Left ventricle myocardium inferior (tissue), 1 donor: Measurements from ENCODE around the gene NDUFS4. TPM values are rescaled to one million over a fixed set of nuclear protein-coding genes. Genes with fewer than 3 reads are reported as not detected.

Experiments used
- DNase-seq: peaks from one replicate; pipeline ENCODE4 v3.0.0-alpha.2; 2020
- H3K27ac ChIP-seq: fragments of 200-600 bp; replicated peaks from 2 replicates; pipeline ENCODE4 v1.8.0; 2021
- H3K27me3 ChIP-seq: fragments of 200-600 bp; 2 replicates; pipeline ENCODE4 v1.8.0; 2021; ENCODE audit warnings: low read depth
- H3K36me3 ChIP-seq: fragments of 200-600 bp; 2 replicates; pipeline ENCODE4 v1.8.0; 2021
- H3K4me1 ChIP-seq: fragments of 200-600 bp; 2 replicates; pipeline ENCODE4 v1.8.0; 2021
- H3K4me3 ChIP-seq: fragments of 200-600 bp; 2 replicates; pipeline ENCODE4 v1.8.0; 2021; ENCODE audit warnings: mild to moderate bottlenecking, moderate library complexity
- H3K9me3 ChIP-seq: fragments of 200-600 bp; replicated peaks from 2 replicates; pipeline ENCODE4 v1.8.0; 2021
- intact Hi-C: fragments of 100-400 bp; cut with micrococcal nuclease; formaldehyde crosslinking; loops from one replicate; pipeline ENCODE4 v1.11.0; 2022
- total RNA-seq: library from RNA; stranded (reverse); fragmentation: NEBNext Ultra II Directional; extraction: Animal tissue kit (Norgen Biotek cat#: 25700); gene quantifications from one replicate; pipeline ENCODE4 v1.2.1, GENCODE V29; 2021
- TF ChIP-seq, protein P1 (sequence below): fragments of 200-600 bp; IDR thresholded peaks from 2 replicates; pipeline ENCODE4 v1.8.0; 2021; ENCODE audit warnings: antibody characterized with exemption, mild to moderate bottlenecking, borderline replicate concordance
- donor health status: DM: no; HTN: yes; CAD: no; lungs with severe emphysema.

The NDUFS4 gene
- total RNA-seq, 1 donor from 2014 or later = 187 TPM

DNA sequence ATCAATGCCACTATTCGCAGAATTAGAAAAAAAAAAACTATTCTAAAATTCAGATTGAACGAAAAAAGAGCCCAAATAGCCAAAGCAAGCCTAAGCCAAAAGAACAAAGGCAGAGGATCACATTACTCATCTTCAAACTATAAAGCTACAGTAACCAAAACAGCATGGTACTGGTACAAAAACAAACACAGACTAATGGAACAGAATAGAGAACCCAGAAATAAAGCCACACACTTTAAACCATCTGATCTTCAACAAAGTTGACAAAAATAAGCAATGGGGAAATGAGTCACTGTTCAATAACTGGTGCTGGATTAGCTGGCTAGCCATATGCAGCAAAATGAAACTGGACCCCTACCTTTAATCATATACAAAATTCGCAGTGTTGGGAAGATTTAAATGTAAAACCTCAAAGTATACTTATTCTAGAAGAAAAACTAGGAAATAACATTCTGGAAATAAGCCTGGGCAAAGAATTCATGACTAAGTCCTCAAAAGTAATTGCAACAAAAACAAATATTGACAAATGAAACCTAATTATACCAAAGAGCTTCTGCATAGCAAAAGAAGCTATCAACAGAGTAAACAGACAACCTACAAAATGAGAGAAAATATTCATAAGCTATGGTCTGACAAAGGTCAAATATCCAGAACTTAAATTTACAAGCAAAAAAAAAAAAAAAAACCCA is 153.7 kb downstream of the NDUFS4 start:
- no peaks in the 10 kb centered on the region for H3K4me1 ChIP-seq
- no peak overlapping the region for H3K4me3 ChIP-seq
- H3K27ac ChIP-seq = no peak overlapping the region
- peaks cover 30% of the 10 kb centered on the region for H3K9me3 ChIP-seq
- TF ChIP-seq, protein P1, sequence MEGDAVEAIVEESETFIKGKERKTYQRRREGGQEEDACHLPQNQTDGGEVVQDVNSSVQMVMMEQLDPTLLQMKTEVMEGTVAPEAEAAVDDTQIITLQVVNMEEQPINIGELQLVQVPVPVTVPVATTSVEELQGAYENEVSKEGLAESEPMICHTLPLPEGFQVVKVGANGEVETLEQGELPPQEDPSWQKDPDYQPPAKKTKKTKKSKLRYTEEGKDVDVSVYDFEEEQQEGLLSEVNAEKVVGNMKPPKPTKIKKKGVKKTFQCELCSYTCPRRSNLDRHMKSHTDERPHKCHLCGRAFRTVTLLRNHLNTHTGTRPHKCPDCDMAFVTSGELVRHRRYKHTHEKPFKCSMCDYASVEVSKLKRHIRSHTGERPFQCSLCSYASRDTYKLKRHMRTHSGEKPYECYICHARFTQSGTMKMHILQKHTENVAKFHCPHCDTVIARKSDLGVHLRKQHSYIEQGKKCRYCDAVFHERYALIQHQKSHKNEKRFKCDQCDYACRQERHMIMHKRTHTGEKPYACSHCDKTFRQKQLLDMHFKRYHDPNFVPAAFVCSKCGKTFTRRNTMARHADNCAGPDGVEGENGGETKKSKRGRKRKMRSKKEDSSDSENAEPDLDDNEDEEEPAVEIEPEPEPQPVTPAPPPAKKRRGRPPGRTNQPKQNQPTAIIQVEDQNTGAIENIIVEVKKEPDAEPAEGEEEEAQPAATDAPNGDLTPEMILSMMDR = no peak
- DNase-seq = no peak
- intact Hi-C loops = no loop called here
- no peaks in the 10 kb centered on the region for H3K36me3 ChIP-seq
- no peaks in the 10 kb centered on the region for H3K27me3 ChIP-seq

GRCh38 chr5:53714667-53715010 is 154.2 kb downstream of the NDUFS4 start:
- TF ChIP-seq, protein P1 = no peak
- H3K36me3 ChIP-seq = no peaks in the 10 kb centered on the region
- H3K27ac ChIP-seq = no peak overlapping the region
- H3K4me1 ChIP-seq = no peaks in the 10 kb centered on the region
- intact Hi-C loops = no loop called here
- DNase-seq = no peak
- no peaks in the 10 kb centered on the region for H3K27me3 ChIP-seq
- peaks cover 28% of the 10 kb centered on the region for H3K9me3 ChIP-seq
- H3K4me3 ChIP-seq = no peak overlapping the region

DNA sequence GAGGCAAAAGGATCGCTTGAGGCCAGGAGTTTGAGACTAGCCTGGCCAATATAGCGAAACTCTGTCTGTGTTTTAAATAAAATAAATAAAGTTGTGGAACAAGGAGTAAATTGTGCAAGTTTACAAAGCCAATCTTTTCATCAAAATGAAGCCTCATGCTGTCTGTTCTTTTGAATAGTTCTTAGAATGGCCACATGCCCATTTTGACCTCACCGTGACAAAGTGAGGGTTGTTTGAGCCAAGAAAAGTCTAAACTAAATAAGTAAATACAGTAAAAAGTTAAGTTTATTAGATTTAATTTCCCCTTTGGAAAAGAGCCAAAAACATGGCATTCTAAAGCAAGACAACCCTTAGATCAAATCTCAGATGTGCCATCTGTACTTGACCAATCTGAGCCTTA is 165.7 kb downstream of the NDUFS4 start:
- intact Hi-C loops = no loop called here
- H3K9me3 ChIP-seq = peaks cover 7% of the 10 kb centered on the region
- H3K4me3 ChIP-seq = no peak overlapping the region
- H3K36me3 ChIP-seq = no peaks in the 10 kb centered on the region
- no peak overlapping the region for H3K27ac ChIP-seq
- H3K27me3 ChIP-seq = no peaks in the 10 kb centered on the region
- TF ChIP-seq, protein P1 = no peak
- H3K4me1 ChIP-seq = no peaks in the 10 kb centered on the region
- DNase-seq = no peak

DNA sequence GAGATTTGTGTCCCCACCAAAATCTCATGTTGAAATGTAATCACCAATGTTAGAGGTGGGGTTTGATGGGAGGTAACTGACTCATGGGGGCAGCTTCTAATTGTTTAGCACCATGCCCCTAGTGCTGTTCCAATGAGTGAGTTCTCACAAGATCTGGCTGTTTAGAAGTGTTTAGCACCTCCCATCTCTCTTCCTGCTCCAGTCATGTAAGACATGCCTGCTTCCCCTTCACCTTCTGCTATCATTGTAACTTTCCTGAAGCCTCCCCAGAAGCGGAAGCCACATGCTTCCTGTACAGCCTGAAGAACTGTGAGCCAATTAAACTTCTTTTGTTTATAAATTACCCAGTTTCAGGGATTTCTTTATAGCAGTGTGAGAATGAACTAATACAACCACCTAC is 170.5 kb downstream of the NDUFS4 start:
- intact Hi-C loops = no loop called here
- H3K4me1 ChIP-seq = no peaks in the 10 kb centered on the region
- no peak overlapping the region for H3K27ac ChIP-seq
- H3K9me3 ChIP-seq = peaks cover 9% of the 10 kb centered on the region
- H3K27me3 ChIP-seq = no peaks in the 10 kb centered on the region
- TF ChIP-seq, protein P1 = no peak
- no peak for DNase-seq
- no peak overlapping the region for H3K4me3 ChIP-seq
- no peaks in the 10 kb centered on the region for H3K36me3 ChIP-seq

Other genes starting within 250 kb of the NDUFS4 start
- 2.0 TPM for gene FST, start 80.0 kb upstream of the NDUFS4 start, total RNA-seq